ENCODE data around the gene TSPAN7.

The TSPAN7 gene

GRCh38 chrX:38552721-38553120, 8.6 kb upstream of the TSPAN7 start:
- Histone ChIP-seq H3K9me3 (ENCODE audit: control insufficient read depth in 5 of 5, low read length in 5 of 5) (peaks cover 0 to 17% (median 3%) of the 10 kb centered on the region in 5 donors), H3K36me3 (ENCODE audit: control insufficient read depth in 5 of 5, insufficient read depth in 5 of 5, low read length in 5 of 5) (no peaks in the 10 kb centered on the region), H3K4me3 (ENCODE audit: low read depth in 1 of 5, low read length in 5 of 5) (no peak overlapping the region), H3K4me1 (ENCODE audit: control insufficient read depth in 5 of 5, insufficient read depth in 5 of 5, low read length in 5 of 5) (no peaks in the 10 kb centered on the region), H3K27ac (ENCODE audit: low read depth, low read length) (no peak overlapping the region), H3K9ac (ENCODE audit: low read length in 5 of 5) (no peak overlapping the region), H3K27me3 (ENCODE audit: control insufficient read depth in 5 of 5, insufficient read depth in 4 of 5, low read length in 5 of 5) (no peaks in the 10 kb centered on the region)

GRCh38 chrX:38558686-38559085, 2.7 kb upstream of the TSPAN7 start:
- H3K4me3 ChIP-seq (ENCODE audit: low read depth in 1 of 5, low read length in 5 of 5) = no peak overlapping the region
- H3K27me3 ChIP-seq (ENCODE audit: control insufficient read depth in 5 of 5, insufficient read depth in 4 of 5, low read length in 5 of 5) = peaks cover 0 to 9% (median 4%) of the 10 kb centered on the region in 5 donors
- H3K9me3 ChIP-seq (ENCODE audit: control insufficient read depth in 5 of 5, low read length in 5 of 5) = no peaks in the 10 kb centered on the region
- H3K36me3 ChIP-seq (ENCODE audit: control insufficient read depth in 5 of 5, insufficient read depth in 5 of 5, low read length in 5 of 5) = no peaks in the 10 kb centered on the region
- H3K27ac ChIP-seq (ENCODE audit: low read depth, low read length) = no peak overlapping the region
- no peak overlapping the region for H3K9ac ChIP-seq (ENCODE audit: low read length in 5 of 5)
- peaks cover 0 to 20% (median 14%) of the 10 kb centered on the region in 5 donors for H3K4me1 ChIP-seq (ENCODE audit: control insufficient read depth in 5 of 5, insufficient read depth in 5 of 5, low read length in 5 of 5)

GRCh38 chrX:38560776-38561125, 591 bp upstream of the TSPAN7 start:
- H3K9ac ChIP-seq (ENCODE audit: low read length in 5 of 5) = peak overlapping the region in 3 of 5 donors; percentile 8 to 69 (median 54)
- H3K9me3 ChIP-seq (ENCODE audit: control insufficient read depth in 5 of 5, low read length in 5 of 5) = no peaks in the 10 kb centered on the region
- no peak overlapping the region for H3K27ac ChIP-seq (ENCODE audit: low read depth, low read length)

GRCh38 chrX:38561951-38562719, 793 bp downstream of the TSPAN7 start:
- H3K36me3 ChIP-seq (ENCODE audit: control insufficient read depth in 5 of 5, insufficient read depth in 5 of 5, low read length in 5 of 5) = no peaks in the 10 kb centered on the region
- no peak overlapping the region for H3K27ac ChIP-seq (ENCODE audit: low read depth, low read length)
- H3K4me3 ChIP-seq (ENCODE audit: low read depth in 1 of 5, low read length in 5 of 5) = peak overlapping the region; percentile 63 to 73 (median 67)
- H3K9ac ChIP-seq (ENCODE audit: low read length in 5 of 5) = peak overlapping the region in 2 of 5 donors; percentile 0 to 36
- peaks cover 0 to 9% (median 4%) of the 10 kb centered on the region in 5 donors for H3K27me3 ChIP-seq (ENCODE audit: control insufficient read depth in 5 of 5, insufficient read depth in 4 of 5, low read length in 5 of 5)
- H3K4me1 ChIP-seq (ENCODE audit: control insufficient read depth in 5 of 5, insufficient read depth in 5 of 5, low read length in 5 of 5) = peaks cover 0 to 20% (median 14%) of the 10 kb centered on the region in 5 donors
- H3K9me3 ChIP-seq (ENCODE audit: control insufficient read depth in 5 of 5, low read length in 5 of 5) = no peaks in the 10 kb centered on the region

More at GRCh38 chrX:38560776-38561125, 591 bp upstream of the TSPAN7 start:
- Histone ChIP-seq H3K36me3 (ENCODE audit: control insufficient read depth in 5 of 5, insufficient read depth in 5 of 5, low read length in 5 of 5) (no peaks in the 10 kb centered on the region), H3K27me3 (ENCODE audit: control insufficient read depth in 5 of 5, insufficient read depth in 4 of 5, low read length in 5 of 5) (peaks cover 0 to 9% (median 4%) of the 10 kb centered on the region in 5 donors), H3K4me1 (ENCODE audit: control insufficient read depth in 5 of 5, insufficient read depth in 5 of 5, low read length in 5 of 5) (peaks cover 0 to 20% (median 14%) of the 10 kb centered on the region in 5 donors), H3K4me3 (ENCODE audit: low read depth in 1 of 5, low read length in 5 of 5) (peak overlapping the region; percentile 60 to 69 (median 64))

GRCh38 chrX:38563030-38563429, 1.7 kb downstream of the TSPAN7 start:
- Histone ChIP-seq H3K36me3 (ENCODE audit: control insufficient read depth in 5 of 5, insufficient read depth in 5 of 5, low read length in 5 of 5) (no peaks in the 10 kb centered on the region), H3K27ac (ENCODE audit: low read depth, low read length) (no peak overlapping the region), H3K4me3 (ENCODE audit: low read depth in 1 of 5, low read length in 5 of 5) (peak overlapping the region in 3 of 5 donors; percentile 66 to 68 (median 67)), H3K27me3 (ENCODE audit: control insufficient read depth in 5 of 5, insufficient read depth in 4 of 5, low read length in 5 of 5) (peaks cover 0 to 9% (median 4%) of the 10 kb centered on the region in 5 donors), H3K9me3 (ENCODE audit: control insufficient read depth in 5 of 5, low read length in 5 of 5) (no peaks in the 10 kb centered on the region), H3K4me1 (ENCODE audit: control insufficient read depth in 5 of 5, insufficient read depth in 5 of 5, low read length in 5 of 5) (peaks cover 0 to 20% (median 14%) of the 10 kb centered on the region in 5 donors), H3K9ac (ENCODE audit: low read length in 5 of 5) (peak overlapping the region in 1 of 5 donors; percentile 0)

GRCh38 chrX:38570396-38570795, 9.1 kb downstream of the TSPAN7 start:
- no peaks in the 10 kb centered on the region for H3K36me3 ChIP-seq (ENCODE audit: control insufficient read depth in 5 of 5, insufficient read depth in 5 of 5, low read length in 5 of 5)
- no peak overlapping the region for H3K4me3 ChIP-seq (ENCODE audit: low read depth in 1 of 5, low read length in 5 of 5)
- no peak overlapping the region for H3K9ac ChIP-seq (ENCODE audit: low read length in 5 of 5)
- H3K27me3 ChIP-seq (ENCODE audit: control insufficient read depth in 5 of 5, insufficient read depth in 4 of 5, low read length in 5 of 5) = peaks cover 0 to 7% (median 4%) of the 10 kb centered on the region in 5 donors
- peaks cover 0 to 4% (median 2%) of the 10 kb centered on the region in 5 donors for H3K9me3 ChIP-seq (ENCODE audit: control insufficient read depth in 5 of 5, low read length in 5 of 5)
- H3K4me1 ChIP-seq (ENCODE audit: control insufficient read depth in 5 of 5, insufficient read depth in 5 of 5, low read length in 5 of 5) = no peaks in the 10 kb centered on the region
- no peak overlapping the region for H3K27ac ChIP-seq (ENCODE audit: low read depth, low read length)

GRCh38 chrX:38571058-38571457, 9.7 kb downstream of the TSPAN7 start:
- no peak overlapping the region for H3K9ac ChIP-seq (ENCODE audit: low read length in 5 of 5)
- H3K27ac ChIP-seq (ENCODE audit: low read depth, low read length) = no peak overlapping the region
- peaks cover 0 to 7% (median 4%) of the 10 kb centered on the region in 5 donors for H3K27me3 ChIP-seq (ENCODE audit: control insufficient read depth in 5 of 5, insufficient read depth in 4 of 5, low read length in 5 of 5)
- peaks cover 0 to 4% (median 2%) of the 10 kb centered on the region in 5 donors for H3K9me3 ChIP-seq (ENCODE audit: control insufficient read depth in 5 of 5, low read length in 5 of 5)
- no peak overlapping the region for H3K4me3 ChIP-seq (ENCODE audit: low read depth in 1 of 5, low read length in 5 of 5)
- H3K4me1 ChIP-seq (ENCODE audit: control insufficient read depth in 5 of 5, insufficient read depth in 5 of 5, low read length in 5 of 5) = no peaks in the 10 kb centered on the region
- no peaks in the 10 kb centered on the region for H3K36me3 ChIP-seq (ENCODE audit: control insufficient read depth in 5 of 5, insufficient read depth in 5 of 5, low read length in 5 of 5)

- no peaks in the 10 kb centered on the region for H3K9me3 ChIP-seq (ENCODE audit: control insufficient read depth in 5 of 5, low read length in 5 of 5)
- H3K27me3 ChIP-seq (ENCODE audit: control insufficient read depth in 5 of 5, insufficient read depth in 4 of 5, low read length in 5 of 5) = peaks cover 0 to 7% (median 4%) of the 10 kb centered on the region in 5 donors
- H3K36me3 ChIP-seq (ENCODE audit: control insufficient read depth in 5 of 5, insufficient read depth in 5 of 5, low read length in 5 of 5) = no peaks in the 10 kb centered on the region
- no peak overlapping the region for H3K27ac ChIP-seq (ENCODE audit: low read depth, low read length)
- H3K4me1 ChIP-seq (ENCODE audit: control insufficient read depth in 5 of 5, insufficient read depth in 5 of 5, low read length in 5 of 5) = no peaks in the 10 kb centered on the region
- no peak overlapping the region for H3K4me3 ChIP-seq (ENCODE audit: low read depth in 1 of 5, low read length in 5 of 5)
- H3K9ac ChIP-seq (ENCODE audit: low read length in 5 of 5) = no peak overlapping the region
Observed at GRCh38 chrX:38574858-38575257, 13.5 kb downstream of the TSPAN7 start.

GRCh38 chrX:38575888-38576287, 14.5 kb downstream of the TSPAN7 start:
- Histone ChIP-seq H3K9ac (ENCODE audit: low read length in 5 of 5) (no peak overlapping the region), H3K4me3 (ENCODE audit: low read depth in 1 of 5, low read length in 5 of 5) (no peak overlapping the region), H3K9me3 (ENCODE audit: control insufficient read depth in 5 of 5, low read length in 5 of 5) (no peaks in the 10 kb centered on the region), H3K27me3 (ENCODE audit: control insufficient read depth in 5 of 5, insufficient read depth in 4 of 5, low read length in 5 of 5) (peaks cover 0 to 7% (median 4%) of the 10 kb centered on the region in 5 donors), H3K36me3 (ENCODE audit: control insufficient read depth in 5 of 5, insufficient read depth in 5 of 5, low read length in 5 of 5) (no peaks in the 10 kb centered on the region), H3K27ac (ENCODE audit: low read depth, low read length) (no peak overlapping the region), H3K4me1 (ENCODE audit: control insufficient read depth in 5 of 5, insufficient read depth in 5 of 5, low read length in 5 of 5) (no peaks in the 10 kb centered on the region)

- no peak overlapping the region for H3K4me3 ChIP-seq (ENCODE audit: low read depth in 1 of 5, low read length in 5 of 5)
- H3K27me3 ChIP-seq (ENCODE audit: control insufficient read depth in 5 of 5, insufficient read depth in 4 of 5, low read length in 5 of 5) = peaks cover 0 to 3% (median 0%) of the 10 kb centered on the region in 5 donors
- no peaks in the 10 kb centered on the region for H3K9me3 ChIP-seq (ENCODE audit: control insufficient read depth in 5 of 5, low read length in 5 of 5)
- H3K27ac ChIP-seq (ENCODE audit: low read depth, low read length) = no peak overlapping the region
- H3K9ac ChIP-seq (ENCODE audit: low read length in 5 of 5) = no peak overlapping the region
- no peaks in the 10 kb centered on the region for H3K4me1 ChIP-seq (ENCODE audit: control insufficient read depth in 5 of 5, insufficient read depth in 5 of 5, low read length in 5 of 5)
- no peaks in the 10 kb centered on the region for H3K36me3 ChIP-seq (ENCODE audit: control insufficient read depth in 5 of 5, insufficient read depth in 5 of 5, low read length in 5 of 5)
Observed at GRCh38 chrX:38577738-38578137, 16.4 kb downstream of the TSPAN7 start.
